Sigmoid colon (tissue), 7 donors: ENCODE data around the gene CCDC63. TPM values are rescaled to one million over a fixed set of nuclear protein-coding genes. Genes with fewer than 3 reads are reported as not detected.
A peak's percentile ranks its signal among the peaks of the same experiment; 100 is the strongest.

Experiments
- DNase-seq: peaks from one replicate; pipeline ENCODE4 v3.0.0-alpha.2; 2019
- H3K27ac ChIP-seq, 4 donors: fragments of 200-600 bp; sonication (generic); one replicate each; pipeline ENCODE4 v1.5.1; 2016 to 2019; ENCODE audit warnings: mild to moderate bottlenecking in 1 of 4
- H3K27me3 ChIP-seq, 3 donors: fragments of 200-600 bp; sonication (generic); one replicate each; pipeline ENCODE4 v1.5.1; 2019; ENCODE audit warnings: mild to moderate bottlenecking in 1 of 3
- H3K36me3 ChIP-seq, 4 donors: fragments of 200-600 bp; sonication (generic); one replicate each; pipeline ENCODE4 v1.5.1; 2016 to 2019
- H3K4me1 ChIP-seq, 4 donors: fragments of 200-600 bp; sonication (generic); one replicate each; pipeline ENCODE4 v1.5.1; 2017 to 2019
- H3K4me3 ChIP-seq, 4 donors: fragments of 200-600 bp; sonication (generic); one replicate each; pipeline ENCODE4 v1.5.1; 2017 to 2019; ENCODE audit warnings: mild to moderate bottlenecking in 2 of 4, moderate library complexity in 1 of 4
- H3K9me3 ChIP-seq, 4 donors: fragments of 200-600 bp in 3 of 4; sonication (generic) in 3 of 4; one replicate each; pipeline versions ENCODE4 v1.5.1 to v1.6.1; 2013 to 2019
- EP300 ChIP-seq, 4 donors: sonication (generic); formaldehyde crosslinking; IDR thresholded peaks; one replicate each; pipeline ENCODE4 v1.6.1; 2017; ENCODE audit warnings: antibody characterized with exemption in 4 of 4
- POLR2A ChIP-seq, 2 donors: fragments of 450-650 bp; IDR thresholded peaks; one replicate each; pipeline ENCODE4 v1.6.1; 2016; ENCODE audit warnings: antibody characterized with exemption in 2 of 2, mild to moderate bottlenecking in 2 of 2, moderate library complexity in 2 of 2
- POLR2AphosphoS5 ChIP-seq, 4 donors: sonication (generic); formaldehyde crosslinking; IDR thresholded peaks; one replicate each; pipeline ENCODE4 v1.6.1; 2017; ENCODE audit warnings: antibody characterized with exemption in 4 of 4
- WGBS, 2 donors: extraction: QIAGEN DNeasy Blood & Tissue Kit; methylation state at CpG; one replicate each; pipeline ENCODE4 v1.1.7; 2013; 5-methylcytosine and 5-hydroxymethylcytosine counted together
- intact Hi-C: fragments of 100-400 bp; cut with DNase I; formaldehyde crosslinking; loops from one replicate; pipeline ENCODE4 v1.15.1; 2023
- polyA plus RNA-seq, 3 donors: library from polyadenylated mRNA; stranded (reverse); fragments of 200-250 nt; gene quantifications; one replicate each; pipeline ENCODE4 v1.2.3, GENCODE V29; 2013
- total RNA-seq, 4 donors: library from RNA; depleted of rRNA; stranded (reverse); fragments of >200 nt; gene quantifications; one replicate each; pipeline ENCODE4 v1.1.0, GENCODE V29; 2016
- TF ChIP-seq, protein P1 (sequence below), 4 experiments: fragments of 450-650 bp in 3 of 4; fragments of 200-600 bp in 1 of 4; IDR thresholded peaks; one replicate each; pipeline ENCODE4 v1.5.1; 2016 to 2019; ENCODE audit warnings: antibody characterized with exemption in 4 of 4, mild to moderate bottlenecking in 3 of 4, moderate library complexity in 2 of 4
- donor health status: healthy with polysubstance abuse.
- donor health status: Bipolar disorder and iron deficiency.
- donor health status: healthy.

CCDC63 gene
- total and polyA plus RNA-seq, 7 donors: not detected

DNA sequence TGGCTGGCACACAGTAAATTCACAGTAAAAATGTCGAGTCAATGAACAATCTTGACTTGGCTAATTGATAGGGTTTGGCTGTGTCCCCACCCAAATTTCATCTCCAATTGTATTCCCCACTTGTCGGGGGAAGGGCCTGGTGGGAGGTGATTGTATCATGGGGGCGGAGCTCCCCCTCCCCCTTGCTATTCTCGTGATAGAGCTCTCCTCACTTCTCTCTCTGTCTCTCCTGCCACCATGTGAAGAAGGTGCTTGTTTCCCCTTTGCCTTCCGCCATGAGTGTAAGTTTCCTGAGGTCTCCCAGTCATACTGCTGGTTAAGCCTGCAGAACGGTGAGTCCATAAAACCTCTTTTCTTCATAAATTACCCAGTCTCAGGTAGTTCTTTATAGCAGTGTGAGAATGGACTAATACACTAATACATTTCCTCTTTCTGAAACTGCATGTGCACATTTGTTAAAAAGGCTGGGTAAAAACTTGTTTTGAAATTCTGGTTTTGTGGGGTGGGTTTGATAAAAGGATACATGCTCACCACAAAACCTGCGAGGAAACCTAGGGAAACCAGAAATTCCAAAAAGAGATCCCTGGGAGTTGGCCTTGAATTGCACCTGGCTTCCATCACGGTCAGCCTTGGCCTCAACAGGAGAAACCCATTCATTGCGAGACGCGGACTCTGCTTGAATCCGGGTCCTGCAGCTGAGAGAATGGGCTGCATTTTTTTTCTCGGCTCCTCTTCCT lies 89.7 kb downstream of the CCDC63 start:
- no peak overlapping the region for H3K4me3 ChIP-seq
- no peaks in the 10 kb centered on the region for H3K9me3 ChIP-seq
- H3K27ac ChIP-seq: no peak overlapping the region
- intact Hi-C loops: loop anchor here (2.0 to 5.0 kb wide), 3 partner anchors 238 to 376 kb away; no protein-coding TSS in a partner anchor
- H3K4me1 ChIP-seq: peaks cover 0 to 8% (median 3%) of the 10 kb centered on the region in 4 donors
- H3K36me3 ChIP-seq: no peaks in the 10 kb centered on the region
- DNase-seq: no peak
- H3K27me3 ChIP-seq: peaks cover 0 to 23% (median 3%) of the 10 kb centered on the region in 3 donors
- WGBS, 2 donors: 38 to 42% methylated on average over 13 of the region's 13 CpGs
- no peak for TF ChIP-seq EP300 (IDR thresholded peaks at IDR 0.05)
- no peak for TF ChIP-seq POLR2AphosphoS5 (IDR thresholded peaks at IDR 0.05)
- TF ChIP-seq POLR2A (IDR thresholded peaks at IDR 0.05): no peak
- TF ChIP-seq, protein P1, sequence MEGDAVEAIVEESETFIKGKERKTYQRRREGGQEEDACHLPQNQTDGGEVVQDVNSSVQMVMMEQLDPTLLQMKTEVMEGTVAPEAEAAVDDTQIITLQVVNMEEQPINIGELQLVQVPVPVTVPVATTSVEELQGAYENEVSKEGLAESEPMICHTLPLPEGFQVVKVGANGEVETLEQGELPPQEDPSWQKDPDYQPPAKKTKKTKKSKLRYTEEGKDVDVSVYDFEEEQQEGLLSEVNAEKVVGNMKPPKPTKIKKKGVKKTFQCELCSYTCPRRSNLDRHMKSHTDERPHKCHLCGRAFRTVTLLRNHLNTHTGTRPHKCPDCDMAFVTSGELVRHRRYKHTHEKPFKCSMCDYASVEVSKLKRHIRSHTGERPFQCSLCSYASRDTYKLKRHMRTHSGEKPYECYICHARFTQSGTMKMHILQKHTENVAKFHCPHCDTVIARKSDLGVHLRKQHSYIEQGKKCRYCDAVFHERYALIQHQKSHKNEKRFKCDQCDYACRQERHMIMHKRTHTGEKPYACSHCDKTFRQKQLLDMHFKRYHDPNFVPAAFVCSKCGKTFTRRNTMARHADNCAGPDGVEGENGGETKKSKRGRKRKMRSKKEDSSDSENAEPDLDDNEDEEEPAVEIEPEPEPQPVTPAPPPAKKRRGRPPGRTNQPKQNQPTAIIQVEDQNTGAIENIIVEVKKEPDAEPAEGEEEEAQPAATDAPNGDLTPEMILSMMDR (IDR thresholded peaks at IDR 0.05): no peak

DNA sequence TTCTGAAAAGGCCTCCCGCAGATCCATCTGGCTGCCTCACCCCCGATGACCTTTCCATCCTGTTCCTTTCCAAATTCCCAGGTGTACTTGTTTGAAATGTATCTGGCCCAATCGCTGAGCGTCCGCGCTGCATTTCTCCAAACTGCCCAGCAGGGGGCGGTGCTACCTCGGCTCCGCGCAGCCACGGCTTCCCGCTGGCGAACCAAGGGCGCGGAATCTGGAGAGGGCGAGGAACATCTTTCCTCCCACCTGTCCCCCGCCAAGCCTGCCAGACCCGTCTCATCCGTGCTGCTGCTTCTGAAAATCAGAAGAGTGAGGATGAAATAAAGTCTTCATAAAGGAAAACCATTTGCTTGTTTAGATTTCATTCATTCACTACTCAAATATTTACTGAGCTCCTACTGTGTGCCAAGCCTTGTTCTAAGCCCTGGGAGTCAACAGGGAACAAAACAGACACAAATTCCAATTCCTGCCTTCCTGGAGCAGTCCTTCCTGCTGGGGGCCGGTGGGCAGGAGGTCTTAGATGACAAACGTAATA lies 90.4 kb downstream of the CCDC63 start:
- Histone ChIP-seq H3K9me3 (no peaks in the 10 kb centered on the region), H3K27ac (no peak overlapping the region), H3K4me1 (peaks cover 0 to 8% (median 3%) of the 10 kb centered on the region in 4 donors), H3K36me3 (no peaks in the 10 kb centered on the region), H3K27me3 (peaks cover 0 to 23% (median 3%) of the 10 kb centered on the region in 3 donors), H3K4me3 (no peak overlapping the region)
- intact Hi-C loops: loop anchor here (2.0 to 5.0 kb wide), 3 partner anchors 238 to 376 kb away; no protein-coding TSS in a partner anchor
- 3 to 5% methylated on average over 21 of the region's 21 CpGs for WGBS, 2 donors
- TF ChIP-seq EP300 (IDR thresholded peaks at IDR 0.05) (no peak), POLR2AphosphoS5 (IDR thresholded peaks at IDR 0.05) (no peak), POLR2A (IDR thresholded peaks at IDR 0.05) (no peak)
- TF ChIP-seq, protein P1 (IDR thresholded peaks at IDR 0.05): peak; percentile 54 to 94 (median 78)
- no peak for DNase-seq

DNA sequence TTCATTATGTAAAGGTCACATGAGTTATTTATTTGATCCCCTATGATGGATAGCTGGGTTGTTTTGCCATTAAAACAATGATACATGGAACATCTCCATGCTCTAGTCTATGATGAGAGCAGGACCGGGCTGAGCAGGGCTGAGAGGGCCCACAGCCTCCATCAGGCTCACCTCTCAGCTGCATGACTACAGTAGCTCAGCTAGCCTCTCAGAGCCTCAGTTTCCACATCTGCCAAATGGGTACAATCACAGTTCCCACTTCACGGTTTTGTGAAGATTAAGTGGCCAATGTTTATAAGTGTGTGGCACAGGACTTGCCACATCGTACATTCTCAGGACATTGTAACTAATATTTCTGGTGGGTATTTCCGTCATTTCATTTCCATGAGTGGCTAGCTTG lies 93.5 kb downstream of the CCDC63 start:
- Histone ChIP-seq H3K9me3 (no peaks in the 10 kb centered on the region), H3K4me3 (no peak overlapping the region), H3K27ac (no peak overlapping the region), H3K36me3 (no peaks in the 10 kb centered on the region), H3K4me1 (peaks cover 0 to 5% (median 0%) of the 10 kb centered on the region in 4 donors), H3K27me3 (peaks cover 0 to 20% (median 0%) of the 10 kb centered on the region in 3 donors)
- TF ChIP-seq POLR2AphosphoS5 (IDR thresholded peaks at IDR 0.05): no peak
- TF ChIP-seq EP300 (IDR thresholded peaks at IDR 0.05): no peak
- TF ChIP-seq, protein P1 (IDR thresholded peaks at IDR 0.05): no peak
- no peak for TF ChIP-seq POLR2A (IDR thresholded peaks at IDR 0.05)
- WGBS, 2 donors: 91% methylated on average over 4 of the region's 4 CpGs
- no peak for DNase-seq
- intact Hi-C loops: no loop called here

DNA sequence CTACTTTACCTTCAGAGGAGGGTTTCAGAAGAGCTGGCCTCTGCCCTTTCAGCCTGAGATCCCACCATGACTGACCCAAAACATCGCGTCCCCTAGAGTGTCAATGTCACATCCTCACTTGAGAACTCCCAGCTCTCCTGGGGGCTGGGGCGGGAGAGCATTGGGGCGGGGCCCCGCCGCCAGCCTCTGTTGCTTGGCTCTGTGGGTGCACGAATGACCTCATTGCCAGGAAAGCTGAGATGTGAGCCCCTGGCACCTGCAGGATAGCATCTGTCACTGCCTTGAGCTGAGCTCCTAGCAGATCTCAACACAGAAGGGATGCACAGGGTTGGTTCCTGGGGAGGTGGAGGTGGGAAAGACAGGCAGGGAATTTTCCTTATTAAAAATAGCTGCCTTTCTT lies 94.1 kb downstream of the CCDC63 start:
- WGBS, 2 donors: 80 to 82% methylated on average over 7 of the region's 7 CpGs
- Histone ChIP-seq H3K27ac (no peak overlapping the region), H3K4me1 (peaks cover 0 to 5% (median 0%) of the 10 kb centered on the region in 4 donors), H3K27me3 (peaks cover 0 to 19% (median 0%) of the 10 kb centered on the region in 3 donors), H3K36me3 (no peaks in the 10 kb centered on the region), H3K4me3 (no peak overlapping the region), H3K9me3 (peaks cover 2 to 5% (median 4%) of the 10 kb centered on the region in 4 donors)
- TF ChIP-seq POLR2A (IDR thresholded peaks at IDR 0.05): no peak
- TF ChIP-seq, protein P1 (IDR thresholded peaks at IDR 0.05): no peak
- TF ChIP-seq EP300 (IDR thresholded peaks at IDR 0.05): no peak
- TF ChIP-seq POLR2AphosphoS5 (IDR thresholded peaks at IDR 0.05): no peak
- DNase-seq: no peak
- intact Hi-C loops: no loop called here
